Suprapubic skin (tissue), 4 donors: Measurements from ENCODE around the gene PKNOX1. TPM values are rescaled to one million over a fixed set of nuclear protein-coding genes. Genes with fewer than 3 reads are reported as not detected.

ENCODE experiments used
- DNase-seq, 2 donors: peaks; one replicate each; pipeline ENCODE4 v3.0.0-alpha.2; 2019; ENCODE audit warnings: low spot score in 2 of 2
- H3K27ac ChIP-seq: fragments of 200-600 bp; sonication (generic); one replicate; pipeline ENCODE4 v1.5.1; 2019
- H3K27me3 ChIP-seq: fragments of 200-600 bp; sonication (generic); one replicate; pipeline ENCODE4 v1.5.1; 2019
- H3K36me3 ChIP-seq: fragments of 200-600 bp; sonication (generic); one replicate; pipeline ENCODE4 v1.5.1; 2019
- H3K4me1 ChIP-seq: fragments of 200-600 bp; sonication (generic); one replicate; pipeline ENCODE4 v1.5.1; 2019
- H3K4me3 ChIP-seq: fragments of 200-600 bp; sonication (generic); one replicate; pipeline ENCODE4 v1.5.1; 2019; ENCODE audit warnings: mild to moderate bottlenecking
- H3K9me3 ChIP-seq: fragments of 200-600 bp; sonication (generic); one replicate; pipeline ENCODE4 v1.5.1; 2019
- CTCF ChIP-seq, 2 donors: fragments of 200-600 bp in 1 of 2; fragments of 450-650 bp in 1 of 2; sonication (generic) in 1 of 2; IDR thresholded peaks; one replicate each; pipeline ENCODE4 v1.5.1; 2016 to 2019; ENCODE audit warnings: antibody characterized with exemption in 2 of 2, mild to moderate bottlenecking in 1 of 2, moderate library complexity in 1 of 2
- EP300 ChIP-seq: sonication (generic); formaldehyde crosslinking; IDR thresholded peaks from one replicate; pipeline ENCODE4 v1.6.1; 2017; ENCODE audit warnings: antibody characterized with exemption
- POLR2A ChIP-seq, 2 donors: fragments of 450-650 bp; IDR thresholded peaks; one replicate each; pipeline ENCODE4 v1.6.1; 2017; ENCODE audit warnings: antibody characterized with exemption in 2 of 2, mild to moderate bottlenecking in 2 of 2, moderate library complexity in 2 of 2
- POLR2AphosphoS5 ChIP-seq, 3 donors: sonication (generic); formaldehyde crosslinking; IDR thresholded peaks; one replicate each; pipeline ENCODE4 v1.6.1; 2017; ENCODE audit warnings: antibody characterized with exemption in 3 of 3
- WGBS: methylation state at CpG from one replicate; pipeline ENCODE4 v1.1.5; 2018; 5-methylcytosine and 5-hydroxymethylcytosine counted together
- total RNA-seq, 4 donors: library from RNA; depleted of rRNA; stranded (reverse); fragments of >200 nt; gene quantifications; one replicate each; pipeline ENCODE4 v1.1.0, GENCODE V29; 2016

The PKNOX1 gene
- total RNA-seq, 4 donors from 2014 or later: 8.8 to 17.6 (median 11.6) TPM

- Histone ChIP-seq H3K9me3 (no peaks in the 10 kb centered on the region), H3K4me1 (peaks cover 36% of the 10 kb centered on the region), H3K27ac (peak overlapping the region; percentile 100), H3K27me3 (no peaks in the 10 kb centered on the region), H3K36me3 (no peaks in the 10 kb centered on the region), H3K4me3 (peak overlapping the region; percentile 88)
- peak in 1 of 2 donors; percentile 83 for DNase-seq
- TF ChIP-seq POLR2AphosphoS5 (IDR thresholded peaks at IDR 0.05): no peak
- TF ChIP-seq EP300: no peak
- TF ChIP-seq POLR2A (IDR thresholded peaks at IDR 0.05): no peak
- TF ChIP-seq CTCF (IDR thresholded peaks at IDR 0.05): no peak
- under 1% methylated on average over 47 of the region's 125 CpGs for WGBS
Measured at GRCh38 chr21:42974832-42975820, 764 bp downstream of the PKNOX1 start.

DNA sequence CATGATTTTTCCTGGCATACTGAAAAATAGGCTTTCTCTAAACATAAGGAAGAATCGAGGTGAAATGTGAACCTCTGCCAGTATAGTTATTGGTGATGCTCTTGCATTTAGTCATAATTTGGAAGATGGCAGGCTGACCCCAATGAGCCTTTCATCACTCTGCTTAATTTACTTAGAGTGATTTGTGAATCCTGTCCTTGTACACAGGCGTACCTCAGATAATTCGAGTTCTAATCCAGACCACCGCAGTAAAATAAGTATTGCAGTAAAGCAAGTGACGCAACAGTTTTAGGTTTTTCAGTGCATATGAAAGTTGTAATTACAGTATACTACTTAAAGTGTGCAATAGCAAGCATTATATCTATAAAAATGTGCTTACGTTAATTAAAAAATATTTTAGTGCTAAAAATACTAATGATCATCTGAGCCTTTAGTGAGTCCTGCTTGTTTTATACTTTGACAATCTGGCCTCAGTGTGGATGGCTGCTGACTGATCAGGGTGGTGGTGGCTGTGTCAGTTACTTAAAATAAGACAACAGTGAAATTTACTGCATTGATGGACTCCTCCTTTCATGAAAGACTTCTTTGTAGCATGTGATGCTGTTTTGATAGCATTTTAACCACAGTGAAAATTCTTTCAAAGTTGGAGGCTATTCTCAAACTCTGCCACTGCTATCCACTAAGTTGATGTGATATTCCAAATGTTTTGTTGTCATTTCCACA, 1.7 kb downstream of the PKNOX1 start:
- Histone ChIP-seq H3K36me3 (no peaks in the 10 kb centered on the region), H3K27me3 (no peaks in the 10 kb centered on the region), H3K27ac (peak overlapping the region; percentile 100), H3K4me1 (peaks cover 40% of the 10 kb centered on the region), H3K4me3 (peak overlapping the region; percentile 88), H3K9me3 (no peaks in the 10 kb centered on the region)
- TF ChIP-seq POLR2A (IDR thresholded peaks at IDR 0.05) (no peak), CTCF (IDR thresholded peaks at IDR 0.05) (no peak), EP300 (no peak), POLR2AphosphoS5 (IDR thresholded peaks at IDR 0.05) (no peak)
- DNase-seq: no peak
- WGBS: 36% methylated on average over 6 of the region's 6 CpGs

DNA sequence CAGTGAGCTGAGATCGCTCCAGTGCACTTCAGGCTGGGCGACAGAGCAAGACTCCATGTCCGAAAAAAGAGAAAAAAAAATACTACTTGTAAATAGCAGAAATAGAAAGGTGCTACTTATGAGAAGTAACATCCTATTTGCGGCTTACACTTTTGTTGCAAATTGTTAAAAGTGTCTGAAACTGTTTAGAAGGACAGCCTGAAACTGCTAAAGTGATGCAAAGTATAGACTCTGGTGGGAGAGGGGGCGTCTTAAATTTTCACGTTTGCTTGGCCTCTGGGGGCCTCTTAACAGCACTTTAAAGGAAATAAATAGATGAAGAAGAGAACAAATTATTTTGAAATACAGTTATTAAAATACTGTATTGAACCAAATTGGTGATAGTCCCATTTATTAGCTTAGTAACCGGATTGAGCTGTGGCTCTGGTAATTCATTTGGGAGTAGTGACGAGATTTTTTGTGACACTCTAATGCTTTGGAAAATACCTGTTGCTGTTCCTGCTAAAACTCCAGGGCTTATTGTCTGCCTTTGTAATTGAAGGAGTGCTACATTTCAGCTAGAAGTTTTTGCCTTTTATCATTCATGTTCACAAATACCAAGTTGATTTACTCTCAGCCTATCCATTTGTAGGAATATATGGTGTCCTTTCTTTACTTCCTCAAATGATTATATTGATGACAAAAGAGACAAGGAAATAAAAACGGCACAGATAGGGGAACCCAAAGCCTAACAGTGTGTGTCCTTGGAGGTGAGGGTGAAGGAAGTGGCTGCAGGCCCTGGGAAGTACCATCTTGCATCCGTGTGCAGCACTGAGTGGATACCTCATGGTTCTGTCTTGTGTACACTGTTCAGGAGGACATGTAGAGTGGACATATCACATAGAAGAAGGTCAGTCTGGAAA, 6.2 kb downstream of the PKNOX1 start:
- WGBS: 78% methylated on average over 10 of the region's 10 CpGs
- no peaks in the 10 kb centered on the region for H3K36me3 ChIP-seq
- TF ChIP-seq POLR2A (IDR thresholded peaks at IDR 0.05) (no peak), EP300 (no peak), POLR2AphosphoS5 (IDR thresholded peaks at IDR 0.05) (no peak), CTCF (IDR thresholded peaks at IDR 0.05) (no peak)
- peaks cover 27% of the 10 kb centered on the region for H3K4me1 ChIP-seq
- no peak overlapping the region for H3K27ac ChIP-seq
- no peak for DNase-seq
- no peak overlapping the region for H3K4me3 ChIP-seq
- H3K27me3 ChIP-seq: no peaks in the 10 kb centered on the region
- H3K9me3 ChIP-seq: no peaks in the 10 kb centered on the region

DNA sequence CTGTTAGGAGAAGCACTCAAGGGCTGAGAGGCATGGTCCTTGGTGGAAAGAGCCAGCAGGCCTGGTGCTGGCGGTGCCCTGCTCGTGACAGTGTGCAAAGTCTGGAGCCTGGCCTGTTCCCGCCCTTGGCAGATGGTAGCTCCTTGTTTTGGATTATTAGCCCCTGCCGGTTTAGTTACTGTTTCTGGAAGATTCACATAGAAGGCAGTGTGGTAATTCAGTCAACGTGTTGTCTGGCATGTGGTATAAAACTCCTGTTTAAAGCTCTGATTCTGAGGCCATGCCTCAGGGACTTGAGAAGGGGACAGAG, 6.8 kb downstream of the PKNOX1 start:
- TF ChIP-seq EP300 (no peak), CTCF (IDR thresholded peaks at IDR 0.05) (no peak), POLR2A (IDR thresholded peaks at IDR 0.05) (no peak), POLR2AphosphoS5 (IDR thresholded peaks at IDR 0.05) (no peak)
- DNase-seq: no peak
- 23% methylated on average over 5 of the region's 5 CpGs for WGBS

More for the DNA sequence above, 6.8 kb downstream of the PKNOX1 start:
- Histone ChIP-seq H3K27ac (no peak overlapping the region), H3K27me3 (no peaks in the 10 kb centered on the region), H3K36me3 (no peaks in the 10 kb centered on the region), H3K4me1 (peaks cover 21% of the 10 kb centered on the region), H3K4me3 (no peak overlapping the region), H3K9me3 (no peaks in the 10 kb centered on the region)
